Activated T-helper 1 cell treated with anti-CD3 and anti-CD28 coated beads, Interleukin-2, amount 50 U/mL, for 16 hours (primary cell): ENCODE measurements around the gene COPB2.

Experiments used
- DNase-seq, 2 donors: peaks; one replicate each; pipeline ENCODE4 v3.0.0-alpha.2; 2020; ENCODE audit warnings: low read depth in 1 of 2, low spot score in 1 of 2

Gene COPB2

GRCh38 chr3:139329364-139329850, 60.0 kb downstream of the COPB2 start:
- peak; percentile 77 to 83 for DNase-seq

DNA sequence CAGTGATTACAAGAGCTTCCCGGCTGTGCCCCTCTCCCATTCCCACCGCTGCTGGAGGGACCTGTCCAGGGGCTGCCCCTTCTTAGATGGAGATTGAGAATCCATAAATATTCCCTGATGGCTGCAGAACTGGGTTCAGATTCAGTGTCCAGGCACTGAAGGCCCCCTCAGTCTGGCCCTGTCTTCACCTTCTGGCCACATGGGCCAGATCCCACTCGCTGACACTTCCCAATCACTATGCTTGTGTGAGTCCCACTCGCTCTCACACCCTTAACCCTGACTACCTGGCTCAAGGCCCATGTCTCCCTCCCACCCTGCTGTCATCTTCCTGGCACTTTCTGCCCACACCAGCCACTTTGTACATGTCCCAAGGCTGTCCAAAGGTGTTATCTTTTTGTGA, 61.1 kb downstream of the COPB2 start:
- no peak for DNase-seq

DNA sequence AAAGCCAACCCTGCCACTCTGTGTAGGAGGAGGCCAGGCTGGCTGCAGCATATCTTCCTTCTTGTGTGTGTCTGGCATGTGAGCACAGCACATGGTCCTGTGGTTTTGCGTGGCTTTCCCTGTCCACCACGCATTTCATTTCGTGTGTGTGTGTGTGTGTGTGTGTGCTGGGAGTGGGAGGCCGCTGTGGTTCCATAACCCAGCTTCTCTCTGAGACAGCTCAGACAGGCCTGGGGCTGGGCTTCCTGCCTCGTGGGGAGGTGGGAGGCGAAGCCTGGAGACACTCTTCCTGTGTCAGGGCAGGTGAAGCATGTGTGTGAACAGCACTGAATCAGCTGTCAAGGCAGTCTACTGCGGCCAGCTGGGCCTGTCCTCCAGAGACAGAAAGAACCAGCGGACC, 61.6 kb downstream of the COPB2 start:
- DNase-seq = no peak

DNA sequence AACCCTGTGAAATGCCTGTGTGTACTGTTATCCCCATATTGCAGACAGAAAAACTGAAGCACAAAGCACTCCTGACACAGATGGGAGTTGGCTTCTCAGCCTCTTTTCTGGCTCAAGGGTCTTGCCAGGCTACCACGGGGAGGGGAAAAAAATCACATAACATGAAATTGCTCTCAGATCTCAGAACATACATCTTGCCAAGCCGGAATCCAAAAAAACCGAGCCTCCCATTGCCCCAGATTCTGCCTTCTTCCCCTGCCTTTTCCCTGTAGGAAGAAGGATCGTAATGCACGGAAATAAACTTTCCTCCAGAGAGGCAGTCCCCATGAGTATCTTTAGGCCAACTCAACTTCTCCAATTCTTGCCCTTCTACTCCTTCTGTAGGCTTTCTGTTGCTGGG, 62.2 kb downstream of the COPB2 start:
- DNase-seq = no peak

- DNase-seq = no peak
Measured at GRCh38 chr3:139326707-139327106, 62.7 kb downstream of the COPB2 start.

- DNase-seq = no peak
Measured at GRCh38 chr3:139326131-139326530, 63.3 kb downstream of the COPB2 start.

DNA sequence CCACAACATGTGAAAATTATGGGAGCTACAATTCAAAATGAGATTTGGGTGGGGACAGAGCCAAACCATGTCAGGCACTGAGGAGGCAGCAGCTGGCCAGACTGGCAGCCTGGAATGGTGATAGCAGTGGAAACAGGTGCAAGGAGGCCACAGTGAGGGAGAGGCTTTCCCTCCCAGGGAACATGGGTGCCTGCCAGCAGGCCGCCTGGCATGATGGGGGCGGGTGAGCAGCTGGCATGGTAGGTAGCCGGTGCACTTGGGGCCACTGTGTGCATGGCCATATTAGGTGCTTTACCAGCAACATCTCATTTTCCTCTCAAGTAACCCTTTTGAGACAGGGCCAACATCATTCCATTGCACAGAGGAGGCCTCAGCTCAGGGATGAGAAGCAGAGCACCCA, 63.9 kb downstream of the COPB2 start:
- DNase-seq = no peak

- no peak for DNase-seq
Measured at GRCh38 chr3:139324456-139324855, 65.0 kb downstream of the COPB2 start.

DNA sequence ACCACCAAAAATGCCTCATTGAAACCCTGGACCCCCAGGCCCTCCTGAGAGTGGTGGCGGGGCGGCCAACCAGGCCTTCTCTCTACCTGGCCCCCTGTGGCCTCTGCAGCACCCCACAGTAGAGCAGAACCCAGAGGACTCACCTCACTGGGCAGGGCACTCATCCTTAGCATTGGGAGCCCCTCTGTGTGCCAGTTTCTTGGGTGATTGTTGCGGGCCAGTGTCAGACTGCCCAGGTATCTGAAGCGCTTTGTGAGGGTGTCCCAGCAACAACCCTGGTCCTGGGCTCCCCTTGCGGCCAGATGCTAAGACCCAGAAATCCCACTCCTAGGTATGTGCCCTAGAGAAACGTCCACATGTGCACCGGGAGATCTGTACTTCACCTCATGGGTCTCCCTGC, 66.3 kb downstream of the COPB2 start:
- no peak for DNase-seq

- DNase-seq = no peak
Measured at GRCh38 chr3:139322346-139322745, 67.1 kb downstream of the COPB2 start.

- no peak for DNase-seq
Measured at GRCh38 chr3:139320551-139321309, 68.7 kb downstream of the COPB2 start.

GRCh38 chr3:139319428-139320402, 69.7 kb downstream of the COPB2 start:
- DNase-seq = no peak

GRCh38 chr3:139318826-139319225, 70.6 kb downstream of the COPB2 start:
- no peak for DNase-seq

- no peak for DNase-seq
Measured at GRCh38 chr3:139318431-139318816, 71.0 kb downstream of the COPB2 start.

- DNase-seq = no peak
Measured at GRCh38 chr3:139317660-139318430, 71.6 kb downstream of the COPB2 start.

DNA sequence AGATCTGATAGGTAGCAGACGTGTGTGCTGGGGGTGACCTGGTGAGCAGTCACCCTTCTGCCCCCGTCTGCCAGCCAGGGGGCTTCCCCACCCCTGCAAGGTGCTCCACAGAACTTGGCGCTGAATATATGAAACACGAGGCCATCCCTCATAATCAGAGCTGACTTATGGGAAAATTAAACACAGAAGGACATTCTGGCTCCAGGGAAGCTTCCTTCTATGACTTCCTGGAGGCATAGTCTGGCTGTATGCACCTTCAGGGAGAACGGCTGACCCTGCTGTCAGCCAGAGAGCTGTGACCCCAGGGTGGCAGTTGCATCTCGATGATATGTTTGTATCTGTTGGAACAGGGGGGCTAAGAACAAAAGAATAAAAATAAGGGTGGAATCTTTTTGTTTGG, 72.2 kb downstream of the COPB2 start:
- no peak for DNase-seq

DNA sequence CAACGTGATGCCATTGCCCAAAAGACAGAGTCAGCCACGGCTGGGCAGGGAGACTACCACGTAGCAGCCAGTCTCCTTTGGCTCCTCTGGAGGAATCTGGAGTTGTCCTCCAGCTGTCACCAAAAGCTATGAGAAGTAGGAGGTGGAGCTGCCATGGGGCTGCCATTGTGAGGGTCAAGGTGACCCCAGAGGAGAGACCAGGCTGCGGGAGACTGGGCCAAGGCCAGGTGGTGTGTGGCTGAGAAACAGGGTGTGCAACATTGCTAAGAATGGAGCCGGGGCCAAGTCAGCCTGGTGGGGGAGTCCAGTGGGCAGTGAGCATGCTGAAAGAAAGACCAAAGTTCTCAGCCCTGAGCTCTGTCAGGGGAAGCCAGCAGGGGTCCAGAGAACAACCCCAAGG, 75.5 kb downstream of the COPB2 start:
- DNase-seq = no peak

GRCh38 chr3:139312959-139313358, 76.5 kb downstream of the COPB2 start:
- DNase-seq = no peak

DNA sequence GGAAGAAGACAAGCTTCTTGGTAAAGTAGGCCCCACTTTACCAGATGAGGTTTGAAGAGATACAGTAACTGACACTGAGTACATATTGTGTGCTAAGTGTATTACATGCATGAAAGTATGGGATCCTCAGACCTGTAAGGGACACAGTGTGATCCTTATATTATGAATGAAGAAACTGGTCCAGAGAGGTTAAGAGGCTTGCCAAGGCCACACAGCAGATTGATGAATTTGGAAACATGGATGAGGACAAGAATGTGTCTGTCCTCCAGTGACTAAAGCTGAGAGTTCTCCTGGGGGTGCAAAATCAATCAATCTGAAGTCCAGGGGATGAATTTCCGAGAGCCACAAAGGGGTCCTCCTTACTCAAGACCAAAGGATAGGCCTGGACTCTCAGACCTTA, 77.0 kb downstream of the COPB2 start:
- no peak for DNase-seq

- DNase-seq = no peak
Measured at GRCh38 chr3:139311557-139311956, 77.9 kb downstream of the COPB2 start.

DNA sequence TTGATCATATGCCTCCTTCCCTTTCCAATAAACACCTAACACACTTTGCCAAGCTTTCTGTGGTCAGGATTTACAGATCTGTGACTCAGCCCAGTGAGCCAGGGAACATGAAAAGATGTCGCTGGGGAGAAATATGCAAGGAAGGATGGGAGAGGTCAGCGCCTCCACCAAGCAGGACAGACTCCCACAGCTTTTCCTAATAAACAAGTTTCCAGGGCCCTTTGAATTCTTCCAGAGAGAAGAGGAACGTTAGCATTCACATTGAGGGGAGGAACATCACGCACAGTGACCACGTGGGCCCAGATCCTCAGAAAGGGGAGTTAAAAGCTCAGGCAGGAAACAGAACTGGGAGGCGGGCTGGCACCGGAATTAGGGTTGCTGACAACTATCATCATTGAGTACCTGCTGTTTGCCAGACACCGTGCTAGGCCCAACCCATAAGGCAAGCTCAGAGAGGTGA, 78.9 kb downstream of the COPB2 start:
- no peak for DNase-seq
